HG02852 (cell line): Measurements from ENCODE around the gene ZNF76.
"Not testable (repeated sequence)": the region's sequence is repeated elsewhere in the genome, so short reads cannot be mapped to it uniquely, and the experiment has no call there.

Experiments used
- ATAC-seq: cut with Tn5 transposase; IDR thresholded peaks from one replicate; pipeline ENCODE4 v1.9.1; 2021; ENCODE audit warnings: mild to moderate bottlenecking, moderate library complexity; ENCODE audit not compliant: unreplicated experiment

The ZNF76 gene

GRCh38 chr6:35321091-35321490, 61.6 kb downstream of the ZNF76 start:
- ATAC-seq: no peak

GRCh38 chr6:35327349-35328027, 68.0 kb downstream of the ZNF76 start:
- no peak for ATAC-seq

- ATAC-seq: no peak
Measured at GRCh38 chr6:35328108-35328723, 68.7 kb downstream of the ZNF76 start.

GRCh38 chr6:35328965-35329364, 69.4 kb downstream of the ZNF76 start:
- not testable (repeated sequence) for ATAC-seq

- no peak for ATAC-seq
Measured at GRCh38 chr6:35330541-35331119, 71.1 kb downstream of the ZNF76 start.

- ATAC-seq: not testable (repeated sequence)
Measured at GRCh38 chr6:35332074-35332887, 72.7 kb downstream of the ZNF76 start.

- no peak for ATAC-seq
Measured at GRCh38 chr6:35341557-35341956, 82.0 kb downstream of the ZNF76 start.

GRCh38 chr6:35342258-35343091, 82.9 kb downstream of the ZNF76 start, which contains the start of gene PPARD:
PPARD (plus strand) TSS chr6:35342558; CDS start chr6:35411088, 68,530 bp downstream.
- peak; percentile 94 for ATAC-seq

- ATAC-seq: no peak
Measured at GRCh38 chr6:35343092-35343834, 83.7 kb downstream of the ZNF76 start.

GRCh38 chr6:35343835-35344550, 84.5 kb downstream of the ZNF76 start:
- ATAC-seq: no peak
